GM12878 (cell line): ENCODE data around the gene A1BG. TPM values are rescaled to one million over a fixed set of nuclear protein-coding genes. Genes with fewer than 3 reads are reported as not detected.

ENCODE experiments used
- ASH2L ChIP-seq: fragments of 300-600, 200-600 bp; sonication (generic); IDR thresholded peaks from 2 replicates; pipeline ENCODE4 v1.6.1; 2017; ENCODE audit warnings: low read depth, mild to moderate bottlenecking, borderline replicate concordance
- BMI1 ChIP-seq: fragments of 450-650 bp; IDR thresholded peaks from 2 replicates; pipeline ENCODE4 v1.6.1; 2016; ENCODE audit warnings: mild to moderate bottlenecking, moderate library complexity, borderline replicate concordance
- CBX5 ChIP-seq: sonication (generic); IDR thresholded peaks from 2 replicates; pipeline ENCODE4 v1.6.1; 2016; ENCODE audit warnings: low read depth, moderate library complexity, mild to moderate bottlenecking, inconsistent platforms
- CREM ChIP-seq: IDR thresholded peaks from 2 replicates; pipeline ENCODE4 v1.6.1; 2014; ENCODE audit warnings: antibody characterized with exemption, low read depth
- HCFC1 ChIP-seq: fragments of 150-350 bp; IDR thresholded peaks from 2 replicates; pipeline ENCODE4 v1.6.1; 2014; ENCODE audit warnings: low read length
- NR2F1 ChIP-seq: fragments of 450-650 bp; conservative IDR thresholded peaks from 2 replicates; pipeline ENCODE4 v1.6.1; 2017; ENCODE audit warnings: mild to moderate bottlenecking
- PAX8 ChIP-seq: fragments of 450-650 bp; IDR thresholded peaks from 2 replicates; pipeline ENCODE4 v1.6.1; 2017; ENCODE audit warnings: mild to moderate bottlenecking, moderate library complexity
- RB1 ChIP-seq: fragments of 450-650 bp; formaldehyde crosslinking; IDR thresholded peaks from 2 replicates; pipeline ENCODE4 v1.6.1; 2017; ENCODE audit warnings: mild to moderate bottlenecking, borderline replicate concordance
- SMAD1 ChIP-seq: fragments of 450-650 bp; IDR thresholded peaks from 2 replicates; pipeline ENCODE4 v1.6.1; 2018; ENCODE audit warnings: mild to moderate bottlenecking, low read depth; ENCODE audit not compliant: partially characterized antibody
- SMC3 ChIP-seq: IDR thresholded peaks from 2 replicates; pipeline ENCODE4 v1.6.1; 2011; ENCODE audit warnings: low read length, improper control_type of control experiment, borderline replicate concordance
- SREBF1 ChIP-seq: IDR thresholded peaks from 2 replicates; pipeline ENCODE4 v1.6.1; 2012; ENCODE audit warnings: mild to moderate bottlenecking, low read length
- SREBF2 ChIP-seq: IDR thresholded peaks from 2 replicates; pipeline ENCODE4 v1.6.1; 2012; ENCODE audit warnings: mild to moderate bottlenecking, low read length
- TARDBP ChIP-seq: IDR thresholded peaks from 2 replicates; pipeline ENCODE4 v1.6.1; 2016; ENCODE audit warnings: borderline replicate concordance
- ZNF217 ChIP-seq: fragments of 450-650 bp; IDR thresholded peaks from 2 replicates; pipeline ENCODE4 v1.6.1; 2017; ENCODE audit warnings: antibody characterized with exemption, mild to moderate bottlenecking
- ZNF384 ChIP-seq: IDR thresholded peaks from 2 replicates; pipeline ENCODE4 v1.6.1; 2012; ENCODE audit warnings: low read depth, mild to moderate bottlenecking, low read length, improper control_type of control experiment, borderline replicate concordance
- ZNF622 ChIP-seq: fragments of 450-650 bp; IDR thresholded peaks from 2 replicates; pipeline ENCODE4 v1.6.1; 2017; ENCODE audit warnings: mild to moderate bottlenecking, inconsistent platforms
- polyA plus RNA-seq, 11 experiments: library from polyadenylated mRNA; depleted of rRNA in 4 of 11; unstranded in 6 of 11; stranded (reverse) in 5 of 11; fragments of >200 nt; fragmentation: Nextera tagmentation in 4 of 11; fragmentation: Illumina TruSeq in 1 of 11; extraction: Ambion mirVana in 4 of 11; extraction: Trizol in 1 of 11; gene quantifications; 1 replicate in 1 of 11; 2 replicates in 10 of 11; pipeline versions ENCODE4 v1.2.1 to v1.2.3, GENCODE V29; 2011 to 2016; ENCODE audit warnings: inconsistent platforms in 2 of 11, missing spikeins in 2 of 11, low read depth in 1 of 11
- total RNA-seq, 4 experiments: library from RNA; depleted of rRNA in 3 of 4; stranded (reverse); fragments of >200 nt in 3 of 4; fragmentation: Illumina TruSeq in 1 of 4; extraction: Trizol in 1 of 4; gene quantifications; 2 replicates each; pipeline versions ENCODE4 v1.2.1 to v1.2.3, GENCODE V29; 2013 to 2021
- TF ChIP-seq, protein P1 (sequence below): IDR thresholded peaks from 2 replicates; pipeline ENCODE4 v1.6.1; 2012; ENCODE audit warnings: low read depth, low read length, improper control_type of control experiment
- TF ChIP-seq, protein P2 (sequence below): fragments of 450-650 bp; IDR thresholded peaks from 2 replicates; pipeline ENCODE4 v1.6.1; 2017; ENCODE audit warnings: mild to moderate bottlenecking
- TF ChIP-seq, protein P3 (sequence below): fragments of 450-650 bp; IDR thresholded peaks from 2 replicates; pipeline ENCODE4 v1.6.1; 2016; ENCODE audit warnings: mild to moderate bottlenecking, moderate library complexity, borderline replicate concordance
- TF ChIP-seq, protein P4 (sequence below): fragments of 450-650 bp; IDR thresholded peaks from 2 replicates; pipeline ENCODE4 v1.6.1; 2018; ENCODE audit warnings: borderline replicate concordance, mild to moderate bottlenecking; ENCODE audit not compliant: partially characterized antibody
- TF ChIP-seq, protein P5 (sequence below): fragments of 450-650 bp; IDR thresholded peaks from 2 replicates; pipeline ENCODE4 v1.6.1; 2017; ENCODE audit warnings: borderline replicate concordance

A1BG gene
- total and polyA plus RNA-seq, 10 of the 15 experiments (the other 5 are each of a cell fraction or from before 2014, with no cell fraction given): 0.34 to 29.6 (median 11.8) TPM

DNA sequence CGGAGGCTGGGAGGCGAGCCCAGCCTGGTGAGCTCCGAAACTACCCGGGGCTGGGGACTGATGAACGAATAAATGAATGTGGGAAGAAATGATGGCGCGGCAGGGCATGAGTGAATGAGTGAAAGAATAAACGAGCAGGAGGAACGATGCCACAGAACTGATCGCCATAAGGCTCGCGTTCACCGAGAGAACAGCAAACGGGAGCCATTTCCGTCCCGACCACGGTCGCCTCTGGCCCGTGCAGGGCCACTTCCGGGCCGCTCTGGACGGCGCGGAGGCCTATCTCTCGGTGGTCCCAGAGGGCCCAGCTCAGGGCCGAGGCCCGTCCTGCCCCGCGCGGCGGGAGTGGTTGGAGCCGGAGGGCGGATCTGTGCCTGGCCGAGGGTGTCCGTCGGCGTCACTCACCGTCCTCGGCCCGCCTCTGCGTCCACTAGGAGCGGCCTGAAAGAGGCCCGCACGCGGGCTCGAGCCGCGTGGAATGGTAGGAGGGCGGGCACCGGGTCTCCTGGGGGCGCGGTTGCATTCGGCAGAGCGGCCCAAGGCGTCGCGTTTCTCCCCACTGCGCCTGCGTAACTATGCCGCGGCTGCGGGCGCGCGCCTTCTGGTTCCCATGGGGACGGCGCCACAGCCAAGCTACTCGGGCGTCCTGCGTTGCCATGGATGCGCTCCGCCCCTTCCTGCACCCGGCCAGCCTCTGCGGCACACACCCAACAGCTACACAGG, 9.1 kb upstream of the A1BG start, which contains the start of gene ZNF497 (continued):
- TF ChIP-seq, protein P1, sequence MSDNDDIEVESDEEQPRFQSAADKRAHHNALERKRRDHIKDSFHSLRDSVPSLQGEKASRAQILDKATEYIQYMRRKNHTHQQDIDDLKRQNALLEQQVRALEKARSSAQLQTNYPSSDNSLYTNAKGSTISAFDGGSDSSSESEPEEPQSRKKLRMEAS: peak; percentile 45
- TF ChIP-seq ZNF622 (no peak), BMI1 (peak; percentile 100), PAX8 (no peak), RB1 (peak; percentile 82), ZNF217 (no peak), CREM (no peak), SREBF1 (no peak), SMAD1 (peak; percentile 59), HCFC1 (peak; percentile 73), SREBF2 (0 out of 2 replicates have a peak, but pooled peaks have one; percentile 18), SMC3 (no peak; the same call in 1 of the 2 replicates), NR2F1 (peak; percentile 60; the same call in 1 of the 2 replicates), CBX5 (no peak), ZNF384 (no peak), ASH2L (no peak), TARDBP (no peak)
- TF ChIP-seq, protein P2, sequence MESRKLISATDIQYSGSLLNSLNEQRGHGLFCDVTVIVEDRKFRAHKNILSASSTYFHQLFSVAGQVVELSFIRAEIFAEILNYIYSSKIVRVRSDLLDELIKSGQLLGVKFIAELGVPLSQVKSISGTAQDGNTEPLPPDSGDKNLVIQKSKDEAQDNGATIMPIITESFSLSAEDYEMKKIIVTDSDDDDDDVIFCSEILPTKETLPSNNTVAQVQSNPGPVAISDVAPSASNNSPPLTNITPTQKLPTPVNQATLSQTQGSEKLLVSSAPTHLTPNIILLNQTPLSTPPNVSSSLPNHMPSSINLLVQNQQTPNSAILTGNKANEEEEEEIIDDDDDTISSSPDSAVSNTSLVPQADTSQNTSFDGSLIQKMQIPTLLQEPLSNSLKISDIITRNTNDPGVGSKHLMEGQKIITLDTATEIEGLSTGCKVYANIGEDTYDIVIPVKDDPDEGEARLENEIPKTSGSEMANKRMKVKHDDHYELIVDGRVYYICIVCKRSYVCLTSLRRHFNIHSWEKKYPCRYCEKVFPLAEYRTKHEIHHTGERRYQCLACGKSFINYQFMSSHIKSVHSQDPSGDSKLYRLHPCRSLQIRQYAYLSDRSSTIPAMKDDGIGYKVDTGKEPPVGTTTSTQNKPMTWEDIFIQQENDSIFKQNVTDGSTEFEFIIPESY: no peak
- TF ChIP-seq, protein P3, sequence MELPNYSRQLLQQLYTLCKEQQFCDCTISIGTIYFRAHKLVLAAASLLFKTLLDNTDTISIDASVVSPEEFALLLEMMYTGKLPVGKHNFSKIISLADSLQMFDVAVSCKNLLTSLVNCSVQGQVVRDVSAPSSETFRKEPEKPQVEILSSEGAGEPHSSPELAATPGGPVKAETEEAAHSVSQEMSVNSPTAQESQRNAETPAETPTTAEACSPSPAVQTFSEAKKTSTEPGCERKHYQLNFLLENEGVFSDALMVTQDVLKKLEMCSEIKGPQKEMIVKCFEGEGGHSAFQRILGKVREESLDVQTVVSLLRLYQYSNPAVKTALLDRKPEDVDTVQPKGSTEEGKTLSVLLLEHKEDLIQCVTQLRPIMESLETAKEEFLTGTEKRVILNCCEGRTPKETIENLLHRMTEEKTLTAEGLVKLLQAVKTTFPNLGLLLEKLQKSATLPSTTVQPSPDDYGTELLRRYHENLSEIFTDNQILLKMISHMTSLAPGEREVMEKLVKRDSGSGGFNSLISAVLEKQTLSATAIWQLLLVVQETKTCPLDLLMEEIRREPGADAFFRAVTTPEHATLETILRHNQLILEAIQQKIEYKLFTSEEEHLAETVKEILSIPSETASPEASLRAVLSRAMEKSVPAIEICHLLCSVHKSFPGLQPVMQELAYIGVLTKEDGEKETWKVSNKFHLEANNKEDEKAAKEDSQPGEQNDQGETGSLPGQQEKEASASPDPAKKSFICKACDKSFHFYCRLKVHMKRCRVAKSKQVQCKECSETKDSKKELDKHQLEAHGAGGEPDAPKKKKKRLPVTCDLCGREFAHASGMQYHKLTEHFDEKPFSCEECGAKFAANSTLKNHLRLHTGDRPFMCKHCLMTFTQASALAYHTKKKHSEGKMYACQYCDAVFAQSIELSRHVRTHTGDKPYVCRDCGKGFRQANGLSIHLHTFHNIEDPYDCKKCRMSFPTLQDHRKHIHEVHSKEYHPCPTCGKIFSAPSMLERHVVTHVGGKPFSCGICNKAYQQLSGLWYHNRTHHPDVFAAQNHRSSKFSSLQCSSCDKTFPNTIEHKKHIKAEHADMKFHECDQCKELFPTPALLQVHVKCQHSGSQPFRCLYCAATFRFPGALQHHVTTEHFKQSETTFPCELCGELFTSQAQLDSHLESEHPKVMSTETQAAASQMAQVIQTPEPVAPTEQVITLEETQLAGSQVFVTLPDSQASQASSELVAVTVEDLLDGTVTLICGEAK: peak; percentile 94
- TF ChIP-seq, protein P4, sequence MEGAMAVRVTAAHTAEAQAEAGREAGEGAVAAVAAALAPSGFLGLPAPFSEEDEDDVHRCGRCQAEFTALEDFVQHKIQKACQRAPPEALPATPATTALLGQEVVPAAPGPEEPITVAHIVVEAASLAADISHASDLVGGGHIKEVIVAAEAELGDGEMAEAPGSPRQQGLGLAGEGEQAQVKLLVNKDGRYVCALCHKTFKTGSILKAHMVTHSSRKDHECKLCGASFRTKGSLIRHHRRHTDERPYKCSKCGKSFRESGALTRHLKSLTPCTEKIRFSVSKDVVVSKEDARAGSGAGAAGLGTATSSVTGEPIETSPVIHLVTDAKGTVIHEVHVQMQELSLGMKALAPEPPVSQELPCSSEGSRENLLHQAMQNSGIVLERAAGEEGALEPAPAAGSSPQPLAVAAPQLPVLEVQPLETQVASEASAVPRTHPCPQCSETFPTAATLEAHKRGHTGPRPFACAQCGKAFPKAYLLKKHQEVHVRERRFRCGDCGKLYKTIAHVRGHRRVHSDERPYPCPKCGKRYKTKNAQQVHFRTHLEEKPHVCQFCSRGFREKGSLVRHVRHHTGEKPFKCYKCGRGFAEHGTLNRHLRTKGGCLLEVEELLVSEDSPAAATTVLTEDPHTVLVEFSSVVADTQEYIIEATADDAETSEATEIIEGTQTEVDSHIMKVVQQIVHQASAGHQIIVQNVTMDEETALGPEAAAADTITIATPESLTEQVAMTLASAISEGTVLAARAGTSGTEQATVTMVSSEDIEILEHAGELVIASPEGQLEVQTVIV: peak; percentile 11
- TF ChIP-seq, protein P5, sequence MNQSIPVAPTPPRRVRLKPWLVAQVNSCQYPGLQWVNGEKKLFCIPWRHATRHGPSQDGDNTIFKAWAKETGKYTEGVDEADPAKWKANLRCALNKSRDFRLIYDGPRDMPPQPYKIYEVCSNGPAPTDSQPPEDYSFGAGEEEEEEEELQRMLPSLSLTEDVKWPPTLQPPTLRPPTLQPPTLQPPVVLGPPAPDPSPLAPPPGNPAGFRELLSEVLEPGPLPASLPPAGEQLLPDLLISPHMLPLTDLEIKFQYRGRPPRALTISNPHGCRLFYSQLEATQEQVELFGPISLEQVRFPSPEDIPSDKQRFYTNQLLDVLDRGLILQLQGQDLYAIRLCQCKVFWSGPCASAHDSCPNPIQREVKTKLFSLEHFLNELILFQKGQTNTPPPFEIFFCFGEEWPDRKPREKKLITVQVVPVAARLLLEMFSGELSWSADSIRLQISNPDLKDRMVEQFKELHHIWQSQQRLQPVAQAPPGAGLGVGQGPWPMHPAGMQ: no peak
